ENCODE results near the gene TUBB4B. TPM values are rescaled to one million over a fixed set of nuclear protein-coding genes. Genes with fewer than 3 reads are reported as not detected.

TUBB4B gene
- total and polyA plus RNA-seq, 2 of the 4 experiments (the other 2 are of a cell fraction) = 237 to 529 TPM

- no peak overlapping the region for H4K91ac ChIP-seq (ENCODE audit: insufficient read depth, low read depth, low read length)
- 0 out of 2 replicates have a peak, but pooled peaks cover 1% of the 10 kb centered on the region for H3K27me3 ChIP-seq (ENCODE audit: control insufficient read depth, insufficient read depth, low read length)
- H2AK5ac ChIP-seq (ENCODE audit: low read depth, low read length) = no peak overlapping the region
- H2BK15ac ChIP-seq (ENCODE audit: low read depth, low read length) = no peak overlapping the region
- ChIA-PET POLR2A (ENCODE audit: unreplicated experiment) (interaction anchor here (0.5 kb wide), 1 partner anchor 21 kb away, joined by 3 read pairs; no protein-coding TSS in a partner anchor), CTCF (no interaction called here)
- no peak overlapping the region for H3K23ac ChIP-seq (ENCODE audit: low read depth, low read length)
- H3K56ac ChIP-seq (ENCODE audit: extremely low read depth, insufficient read depth, low read length) = no peak overlapping the region
- H3K4me1 ChIP-seq (ENCODE audit: control insufficient read depth, insufficient read depth, low read length) = peaks cover 5% of the 10 kb centered on the region; the same call in 1 of the 2 replicates
- WGBS, 2 experiments (ENCODE audit: extremely low coverage in 2 of 2, insufficient read length in 1 of 2) = 72% methylated on average over 12 of the region's 35 CpGs; no CpG with 5 or more reads in 1 of the 2 experiments
- no peak overlapping the region for H3K9ac ChIP-seq (ENCODE audit: low read depth, low read length)
- ATAC-seq (ENCODE audit: low read depth) (no peak), DNase-seq (no peak)
- peaks cover 8 to 27% of the 10 kb centered on the region in 2 experiments; a peak in 3 of 4 replicates for H3K79me1 ChIP-seq (ENCODE audit: low read depth in 1 of 2, low read length in 2 of 2)
- H4K20me1 ChIP-seq (ENCODE audit: insufficient read depth, low read length) = peaks cover 6% of the 10 kb centered on the region; the same call in 1 of the 2 replicates
- peak overlapping the region; percentile 89 for H2AK9ac ChIP-seq (replicated peaks; ENCODE audit: low read depth, low read length, poor library complexity)
- H3K4me2 ChIP-seq (ENCODE audit: low read depth, low read length) = no peak overlapping the region
- no peaks in the 10 kb centered on the region for H3K36me3 ChIP-seq (ENCODE audit: control insufficient read depth, insufficient read depth, low read length)
- no peak overlapping the region for H4K5ac ChIP-seq (ENCODE audit: low read depth, low read length)
- dilution Hi-C loops (cut with HindIII; ENCODE audit: low sequenced_read_pairs, unreplicated experiment) = no loop called here
- no peak overlapping the region for H3K14ac ChIP-seq (replicated peaks; ENCODE audit: low read depth, low read length)
- no TSS peak for BruUV-seq (replicated peaks)
- H2BK20ac ChIP-seq (ENCODE audit: low read depth, low read length) = no peak overlapping the region
- no peak overlapping the region for H3K4me3 ChIP-seq (ENCODE audit: insufficient read depth, low read depth, low read length)
- H2BK120ac ChIP-seq (ENCODE audit: low read depth, low read length) = no peak overlapping the region
- H3K9me3 ChIP-seq (ENCODE audit: control insufficient read depth, insufficient read depth, low read length) = no peaks in the 10 kb centered on the region
- no peak overlapping the region for H3K18ac ChIP-seq (ENCODE audit: low read depth, low read length)
- no peak overlapping the region for H4K8ac ChIP-seq (ENCODE audit: low read depth in 2 of 2, low read length in 2 of 2)
- intact Hi-C loops (cut with micrococcal nuclease) = no loop called here
- TF ChIP-seq MXI1 (IDR thresholded peaks at IDR 0.05; ENCODE audit: borderline replicate concordance, low read depth, low read length) = no peak
- no peak for TF ChIP-seq POLR2A (IDR thresholded peaks at IDR 0.05; ENCODE audit: low read depth, low read length)
- TF ChIP-seq CTCF (conservative IDR thresholded peaks at IDR 0.05; ENCODE audit: low read depth, low read length) = no peak
- no peak for TF ChIP-seq ELK1 (IDR thresholded peaks at IDR 0.05; ENCODE audit: borderline replicate concordance, low read depth, low read length)
- TF ChIP-seq RCOR1 (IDR thresholded peaks at IDR 0.05; ENCODE audit: insufficient replicate concordance, low read length) = no peak
- TF ChIP-seq CHD1 (IDR thresholded peaks at IDR 0.05; ENCODE audit: low read depth, low read length) = no peak
- TF ChIP-seq SMC3 (IDR thresholded peaks at IDR 0.05; ENCODE audit: low read depth, low read length) = no peak
- TF ChIP-seq RAD21 (IDR thresholded peaks at IDR 0.05; ENCODE audit: low read length) = no peak
- TF ChIP-seq, protein P1, sequence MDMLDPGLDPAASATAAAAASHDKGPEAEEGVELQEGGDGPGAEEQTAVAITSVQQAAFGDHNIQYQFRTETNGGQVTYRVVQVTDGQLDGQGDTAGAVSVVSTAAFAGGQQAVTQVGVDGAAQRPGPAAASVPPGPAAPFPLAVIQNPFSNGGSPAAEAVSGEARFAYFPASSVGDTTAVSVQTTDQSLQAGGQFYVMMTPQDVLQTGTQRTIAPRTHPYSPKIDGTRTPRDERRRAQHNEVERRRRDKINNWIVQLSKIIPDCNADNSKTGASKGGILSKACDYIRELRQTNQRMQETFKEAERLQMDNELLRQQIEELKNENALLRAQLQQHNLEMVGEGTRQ (IDR thresholded peaks at IDR 0.05; ENCODE audit: low read depth, low read length) = no peak
- TF ChIP-seq RFX5 (IDR thresholded peaks at IDR 0.05; ENCODE audit: low read depth, low read length) = no peak
- no peak overlapping the region for H3K27ac ChIP-seq (ENCODE audit: insufficient read depth, low read length)
- H3K4ac ChIP-seq (ENCODE audit: low read depth, low read length) = no peak overlapping the region
- H3K9me1 ChIP-seq (ENCODE audit: insufficient read depth, low read length) = no peaks in the 10 kb centered on the region
- no peak overlapping the region for H2BK5ac ChIP-seq (ENCODE audit: low read depth, low read length, poor library complexity, severe bottlenecking)
- H2AFZ ChIP-seq (replicated peaks; ENCODE audit: low read length, poor library complexity) = no peak overlapping the region
- in situ Hi-C loops (cut with MboI; ENCODE audit: low sequenced_read_pairs) = no loop called here
Observed at GRCh38 chr9:137235424-137236237, 5.5 kb upstream of the TUBB4B start.

Data from IMR-90 (cell line).